DOHH2 (cell line): ENCODE data around the gene MACF1.
"Not testable (repeated sequence)": the region's sequence is repeated elsewhere in the genome, so short reads cannot be mapped to it uniquely, and the experiment has no call there.

ENCODE experiments used
- H3F3A ChIP-seq: fragments of 200-600 bp; sonication (generic), shearing (Covaris generic); 2 replicates; pipeline ENCODE4 v1.6.0; 2016; ENCODE audit warnings: antibody characterized with exemption, mild to moderate bottlenecking; ENCODE audit not compliant: control insufficient read depth, insufficient read depth
- H3K27ac ChIP-seq: fragments of 200-600 bp; sonication (generic); 2 replicates; pipeline ENCODE4 v1.5.1; 2014; ENCODE audit warnings: low read depth, mild to moderate bottlenecking, low read length, moderate library complexity
- H3K27me3 ChIP-seq: fragments of 200-600 bp; sonication (generic); 2 replicates; pipeline ENCODE4 v1.6.1; 2014; ENCODE audit warnings: mild to moderate bottlenecking, low read length, mixed read lengths; ENCODE audit not compliant: control insufficient read depth
- H3K36me3 ChIP-seq: fragments of 200-600 bp; sonication (generic); 2 replicates; pipeline ENCODE4 v1.6.1; 2014; ENCODE audit warnings: mild to moderate bottlenecking, low read length, moderate library complexity, mixed read lengths; ENCODE audit not compliant: control insufficient read depth
- H3K4me1 ChIP-seq: fragments of 200-600 bp; sonication (generic); 2 replicates; pipeline ENCODE4 v1.6.1; 2014; ENCODE audit warnings: mild to moderate bottlenecking, low read length, mixed read lengths; ENCODE audit not compliant: control insufficient read depth
- H3K4me2 ChIP-seq: fragments of 200-600 bp; sonication (generic); 2 replicates; pipeline ENCODE4 v1.6.0; 2014; ENCODE audit warnings: mild to moderate bottlenecking, low read length, moderate library complexity
- H3K4me3 ChIP-seq: fragments of 200-600 bp; sonication (generic); 2 replicates; pipeline ENCODE4 v1.5.1; 2014; ENCODE audit warnings: mild to moderate bottlenecking, low read length, mixed read lengths
- H3K79me2 ChIP-seq: fragments of 200-600 bp; sonication (generic); 2 replicates; pipeline ENCODE4 v1.6.1; 2014; ENCODE audit warnings: mild to moderate bottlenecking, low read length, mixed read lengths; ENCODE audit not compliant: control insufficient read depth
- H3K9me2 ChIP-seq: fragments of 200-600 bp; sonication (generic); replicated peaks from 2 replicates; pipeline ENCODE4 v1.6.1; 2014; ENCODE audit warnings: mild to moderate bottlenecking, low read length, mixed read lengths; ENCODE audit not compliant: control insufficient read depth
- H3K9me3 ChIP-seq: fragments of 200-600 bp; sonication (generic); 2 replicates; pipeline ENCODE4 v1.6.1; 2014; ENCODE audit warnings: antibody characterized with exemption, low read length, mixed read lengths; ENCODE audit not compliant: control insufficient read depth, insufficient read depth
- H4K20me1 ChIP-seq: fragments of 200-600 bp; sonication (generic); 2 replicates; pipeline ENCODE4 v1.6.0; 2014; ENCODE audit warnings: low read depth, mild to moderate bottlenecking, antibody characterized with exemption, low read length, moderate library complexity; ENCODE audit not compliant: control insufficient read depth, insufficient read depth
- CTCF ChIP-seq: fragments of 200-600 bp; sonication (generic); IDR thresholded peaks from one replicate; pipeline ENCODE4 v1.5.1; 2014; ENCODE audit warnings: antibody characterized with exemption, mild to moderate bottlenecking, low read depth, low read length; ENCODE audit not compliant: poor library complexity, severe bottlenecking
- EZH2phosphoT487 ChIP-seq: fragments of 200-600 bp; sonication (generic); IDR thresholded peaks from 2 replicates; pipeline ENCODE4 v1.6.1; 2017; ENCODE audit warnings: borderline replicate concordance, mild to moderate bottlenecking, antibody characterized with exemption, low read length, moderate library complexity, mixed read lengths

Gene MACF1

DNA sequence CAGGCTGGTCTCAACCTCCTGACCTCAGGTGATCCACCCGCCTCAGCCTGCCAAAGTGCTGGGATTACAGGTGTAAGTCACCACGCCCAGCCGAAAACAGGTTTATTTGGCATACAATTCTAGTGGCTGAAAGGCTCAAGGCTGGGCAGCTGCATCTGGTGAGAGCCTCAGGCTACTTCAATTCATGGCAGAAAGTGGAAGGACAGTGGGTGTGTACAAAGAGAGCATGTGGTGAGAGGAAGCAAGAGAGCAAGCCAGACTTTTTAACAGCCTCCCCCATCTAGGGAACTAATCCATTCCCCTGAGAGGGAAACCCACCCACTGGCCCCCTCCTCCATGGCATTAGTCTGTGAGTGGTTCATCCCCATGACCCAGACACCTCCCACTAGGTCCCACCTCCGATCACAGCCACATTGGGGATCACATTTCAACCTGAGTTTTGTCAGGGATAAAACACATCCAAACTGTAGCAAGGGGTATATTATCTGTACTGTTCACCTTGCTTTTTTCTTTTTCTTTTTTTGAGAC, 296.4 kb downstream of the MACF1 start:
- no peaks in the 10 kb centered on the region for H3F3A ChIP-seq
- no peaks in the 10 kb centered on the region for H3K4me1 ChIP-seq
- H3K9me3 ChIP-seq: no peaks in the 10 kb centered on the region
- H3K4me3 ChIP-seq: no peak overlapping the region
- TF ChIP-seq EZH2phosphoT487 (no peak), CTCF (no peak)
- H3K79me2 ChIP-seq: no peaks in the 10 kb centered on the region
- H3K27me3 ChIP-seq: peaks cover 17% of the 10 kb centered on the region; the same call in 1 of the 2 replicates
- no peaks in the 10 kb centered on the region for H3K36me3 ChIP-seq
- H3K9me2 ChIP-seq: no peaks in the 10 kb centered on the region
- no peak overlapping the region for H3K27ac ChIP-seq
- no peak overlapping the region for H3K4me2 ChIP-seq
- no peaks in the 10 kb centered on the region for H4K20me1 ChIP-seq

DNA sequence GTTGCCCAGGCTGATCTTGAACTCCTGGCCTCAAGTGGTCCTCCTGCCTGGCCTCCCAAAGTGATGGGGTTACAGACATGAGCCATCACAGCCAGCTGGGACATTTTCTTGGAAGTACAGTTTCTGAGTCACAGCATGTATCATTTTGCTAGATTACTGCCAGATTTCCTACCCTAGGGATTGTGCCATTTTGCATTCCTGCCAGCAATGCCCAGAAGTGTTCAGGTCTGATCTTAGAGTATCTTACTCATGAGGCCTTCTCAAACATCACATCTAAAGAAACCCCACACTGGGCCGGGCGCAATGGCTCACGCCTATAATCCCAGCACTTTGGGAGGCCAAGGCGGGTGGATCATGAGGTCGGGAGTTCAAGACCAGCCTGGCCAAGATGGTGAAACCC, 297.2 kb downstream of the MACF1 start:
- Histone ChIP-seq H3F3A (no peaks in the 10 kb centered on the region), H3K4me2 (no peak overlapping the region), H3K27ac (no peak overlapping the region), H3K79me2 (no peaks in the 10 kb centered on the region), H3K9me3 (no peaks in the 10 kb centered on the region), H3K9me2 (no peaks in the 10 kb centered on the region), H4K20me1 (no peaks in the 10 kb centered on the region), H3K4me1 (no peaks in the 10 kb centered on the region), H3K27me3 (peaks cover 17% of the 10 kb centered on the region; the same call in 1 of the 2 replicates), H3K36me3 (no peaks in the 10 kb centered on the region), H3K4me3 (no peak overlapping the region)
- no peak for TF ChIP-seq EZH2phosphoT487

DNA sequence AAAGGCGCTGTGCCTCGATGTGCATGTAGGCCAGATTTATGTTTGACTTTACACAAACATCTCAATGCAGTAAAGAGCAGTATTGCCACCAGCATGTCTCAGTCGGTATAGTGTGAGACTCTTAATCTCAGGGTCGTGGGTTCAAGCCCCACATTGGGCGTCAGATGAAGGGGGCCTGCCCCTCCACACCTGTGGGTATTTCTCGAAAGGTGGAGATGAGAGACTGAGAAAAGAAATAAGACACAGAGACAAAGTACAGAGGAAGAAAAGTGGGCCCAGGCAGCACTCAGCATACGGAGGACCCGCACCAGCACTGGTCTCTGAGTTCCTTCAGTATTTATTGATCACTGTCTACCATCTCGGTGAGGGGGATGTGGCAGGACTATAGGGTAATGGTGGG, 299.9 kb downstream of the MACF1 start:
- H3K9me2 ChIP-seq, H3F3A ChIP-seq, H3K36me3 ChIP-seq, H3K4me2 ChIP-seq, H4K20me1 ChIP-seq, H3K79me2 ChIP-seq, H3K9me3 ChIP-seq, H3K4me1 ChIP-seq, H3K4me3 ChIP-seq, H3K27ac ChIP-seq: not testable (repeated sequence)
- H3K27me3 ChIP-seq: peaks cover 28% of the 10 kb centered on the region

GRCh38 chr1:39505289-39505688, 300.8 kb downstream of the MACF1 start:
- H3K9me2 ChIP-seq: no peaks in the 10 kb centered on the region
- H3K9me3 ChIP-seq: no peaks in the 10 kb centered on the region
- no peaks in the 10 kb centered on the region for H3K36me3 ChIP-seq
- H4K20me1 ChIP-seq: 0 out of 2 replicates have a peak, but pooled peaks cover 3% of the 10 kb centered on the region
- no peak overlapping the region for H3K4me3 ChIP-seq
- no peaks in the 10 kb centered on the region for H3K79me2 ChIP-seq
- H3F3A ChIP-seq: no peaks in the 10 kb centered on the region
- peaks cover 11% of the 10 kb centered on the region for H3K4me1 ChIP-seq
- TF ChIP-seq EZH2phosphoT487: no peak
- TF ChIP-seq CTCF: no peak
- no peak overlapping the region for H3K4me2 ChIP-seq
- peaks cover 23% of the 10 kb centered on the region for H3K27me3 ChIP-seq
- no peak overlapping the region for H3K27ac ChIP-seq
